AML-193 (cell line): Measurements from ENCODE around the gene KNDC1.

ENCODE experiments used
- DNase-seq, 2 experiments: peaks; one replicate each; lab custom pipeline; 2025; lab: John Stamatoyannopoulos, UW

KNDC1 gene

DNA sequence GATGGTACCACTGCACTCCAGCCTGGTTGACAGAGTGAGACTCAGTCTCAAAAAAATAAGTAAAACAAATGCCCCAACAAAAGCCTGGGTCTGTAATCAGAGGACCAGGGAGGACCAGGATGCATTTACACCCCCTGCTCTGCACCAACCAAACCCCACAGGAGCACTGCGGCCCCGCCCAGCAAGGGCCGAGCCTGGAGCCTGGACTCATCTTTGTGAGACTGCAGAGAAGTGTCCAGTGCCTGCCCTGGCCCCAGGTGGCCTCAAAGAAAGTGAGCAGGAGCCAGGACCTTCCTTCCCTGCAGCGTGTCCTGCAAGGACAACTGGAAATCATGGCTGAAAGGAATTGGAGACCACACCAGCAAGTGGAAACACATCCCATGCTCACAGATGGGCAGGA is 31.6 kb downstream of the KNDC1 start:
- DNase-seq = no peak

DNA sequence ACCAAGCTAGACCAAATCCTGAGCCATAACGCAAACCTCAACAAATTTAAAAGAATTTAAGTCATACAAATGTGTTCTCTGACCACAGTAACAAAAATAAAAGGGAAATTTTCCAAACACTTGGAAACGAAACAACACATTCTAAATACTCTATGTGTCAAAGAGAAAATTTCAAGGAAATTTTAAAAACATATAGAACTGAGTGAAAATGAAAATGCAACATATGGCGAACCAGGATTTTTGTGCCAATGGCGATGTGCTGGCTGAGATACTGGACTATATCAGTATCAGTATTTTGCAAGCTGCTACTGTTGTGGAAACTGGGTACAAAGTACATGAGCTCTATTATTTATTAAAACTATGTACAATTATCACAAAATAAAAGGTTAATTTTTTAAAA is 34.1 kb downstream of the KNDC1 start:
- DNase-seq = no peak

DNA sequence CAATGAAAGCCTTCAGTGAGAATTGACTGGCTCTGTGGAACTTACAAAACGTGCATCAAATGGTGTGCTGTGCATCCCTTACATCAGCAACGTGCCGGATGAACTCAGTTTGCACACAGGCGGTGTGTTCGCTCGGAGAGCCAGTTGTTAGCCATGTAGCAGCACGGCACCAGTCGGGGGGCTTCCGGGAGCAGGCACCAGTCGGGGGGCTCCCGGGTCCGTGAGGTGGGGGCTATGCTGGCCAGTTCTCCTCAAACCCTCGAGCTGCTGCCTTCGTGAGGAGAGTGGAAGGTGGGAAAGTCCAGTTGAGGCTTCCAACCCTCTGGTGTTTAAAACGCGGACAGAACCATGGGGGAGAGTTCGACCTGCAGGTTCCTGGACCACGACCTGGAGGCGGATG is 35.1 kb downstream of the KNDC1 start:
- DNase-seq = no peak

DNA sequence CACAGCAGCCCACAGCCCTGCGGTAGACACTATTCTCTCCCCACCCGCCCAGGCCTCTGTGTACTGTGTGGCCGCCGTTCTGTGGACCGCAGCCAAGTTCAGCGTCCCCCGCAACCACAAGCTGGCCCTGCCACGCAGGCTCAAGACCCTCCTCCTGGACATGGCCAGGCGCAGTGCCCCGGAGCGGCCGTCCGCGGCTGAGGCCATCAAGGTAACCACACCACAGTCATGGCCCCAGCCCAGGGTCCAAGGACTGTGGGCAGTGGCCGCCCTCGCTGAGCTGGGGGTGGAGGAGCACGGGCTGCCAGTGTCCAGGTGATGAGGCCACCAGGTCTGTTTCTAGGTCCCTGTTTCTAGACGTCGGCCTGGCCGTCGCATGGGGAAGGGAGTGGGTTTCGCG is 35.6 kb downstream of the KNDC1 start:
- DNase-seq = no peak

DNA sequence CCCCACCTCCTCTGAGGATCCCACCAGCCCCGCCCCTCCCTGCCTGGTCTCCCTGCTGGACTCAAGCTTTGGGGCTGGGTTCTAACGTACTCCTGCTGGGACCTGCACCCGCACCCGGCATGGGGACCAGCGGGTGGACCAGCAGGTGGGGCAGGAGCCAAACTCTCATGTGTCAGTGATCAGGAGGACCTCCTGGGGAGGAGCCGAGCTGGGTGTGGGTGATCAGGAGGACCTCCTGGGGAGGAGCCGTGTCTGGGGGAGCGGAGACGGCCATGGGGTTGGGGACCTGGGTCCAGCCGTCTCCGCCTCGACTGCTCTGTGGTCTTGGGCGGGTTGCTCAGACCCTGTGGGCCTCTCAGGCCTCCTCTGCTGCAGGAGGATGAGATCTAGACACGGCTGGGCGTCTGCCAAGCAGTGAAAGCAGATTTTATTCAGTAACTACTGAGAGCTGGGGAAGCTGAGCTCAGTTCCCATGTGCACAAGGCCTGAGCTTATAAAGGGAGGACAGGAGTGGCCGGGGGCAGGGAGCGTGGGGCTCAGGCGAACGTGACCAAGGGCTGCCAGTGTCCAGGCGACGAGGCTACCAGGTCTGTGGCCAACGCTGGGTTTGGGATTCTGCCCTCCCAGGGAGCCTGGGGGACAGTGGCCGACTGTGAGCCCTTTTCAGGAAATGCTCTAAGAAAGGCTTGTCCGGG is 36.3 kb downstream of the KNDC1 start:
- no peak for DNase-seq

DNA sequence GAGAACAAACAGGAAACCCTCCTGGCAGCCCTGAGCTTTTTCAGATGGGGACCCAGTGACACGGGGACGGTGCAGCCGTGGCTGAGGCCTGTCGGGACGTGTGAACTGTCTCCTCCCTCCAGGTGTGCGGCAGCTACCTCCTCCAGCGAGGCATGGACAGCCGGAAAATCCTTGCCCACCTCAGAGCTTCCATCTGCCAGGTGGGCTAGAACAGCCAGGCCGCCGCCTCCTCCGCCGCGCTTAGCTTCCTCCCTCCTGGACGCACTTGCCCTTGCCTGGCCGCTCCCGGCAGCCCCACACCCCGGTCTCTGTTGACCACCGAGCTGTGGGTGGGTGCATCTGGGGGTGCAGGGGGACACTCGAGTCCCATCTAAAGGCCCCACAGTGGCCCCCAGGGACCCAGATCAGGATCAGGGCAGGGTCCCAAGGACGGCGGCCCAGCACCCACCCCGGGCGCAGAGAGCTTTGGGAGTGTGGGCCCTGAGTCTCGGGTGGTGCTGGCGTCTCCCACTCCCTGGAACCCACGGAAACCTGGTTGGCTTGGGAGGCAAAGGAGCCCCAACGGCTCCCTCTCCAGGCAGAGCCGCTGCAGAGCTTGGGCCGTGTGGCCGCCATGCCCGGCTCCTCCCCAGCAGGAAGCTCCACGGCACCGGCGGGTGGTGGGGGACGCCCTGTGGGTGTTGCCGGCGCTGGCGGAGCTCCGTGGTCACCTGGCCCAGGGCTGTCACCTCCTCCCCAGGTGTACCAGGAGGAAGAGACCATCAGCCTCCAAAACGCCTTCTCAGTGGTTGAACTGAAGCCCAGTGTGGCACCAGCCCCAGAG is 37.1 kb downstream of the KNDC1 start:
- DNase-seq = no peak

DNA sequence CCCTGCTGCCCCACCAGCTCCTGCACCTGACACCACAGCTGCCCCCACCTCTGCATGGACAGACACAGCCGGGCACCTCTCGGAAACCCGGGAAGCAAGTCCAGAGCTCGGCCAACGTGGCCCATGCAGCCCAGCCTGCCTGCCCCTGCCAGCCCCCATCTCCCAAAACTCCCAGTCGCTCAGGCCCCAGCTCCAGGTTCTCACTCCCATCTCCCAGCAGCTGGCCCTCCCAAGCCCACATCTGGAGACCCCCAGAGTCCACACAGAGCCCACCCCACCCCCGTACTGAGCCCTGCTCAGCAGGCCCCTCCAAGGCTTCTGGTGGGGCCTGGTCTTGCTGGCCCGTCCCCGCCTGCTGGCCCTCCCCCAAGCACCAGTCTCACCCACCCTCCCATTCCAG is 37.8 kb downstream of the KNDC1 start:
- DNase-seq = no peak

DNA sequence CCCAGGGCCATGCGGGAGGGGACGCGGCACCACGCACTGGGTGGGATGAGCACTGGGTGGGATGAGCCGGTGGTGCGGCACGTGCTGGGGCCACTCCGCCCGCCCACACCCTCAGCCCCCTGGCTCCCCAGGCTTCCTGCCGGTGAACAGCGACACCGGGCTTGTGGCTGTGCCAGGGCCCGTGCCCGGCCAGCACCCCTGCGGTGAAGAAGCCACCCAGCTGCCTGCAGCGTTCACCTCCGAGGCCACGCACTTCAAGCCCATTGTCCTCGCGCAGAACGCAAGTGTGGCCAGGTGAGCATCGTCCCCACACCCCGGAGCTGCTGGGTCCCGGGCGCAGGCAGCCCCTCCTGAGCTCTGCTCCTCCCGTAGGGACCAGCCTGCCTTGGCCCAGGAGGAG is 38.2 kb downstream of the KNDC1 start:
- no peak for DNase-seq

DNA sequence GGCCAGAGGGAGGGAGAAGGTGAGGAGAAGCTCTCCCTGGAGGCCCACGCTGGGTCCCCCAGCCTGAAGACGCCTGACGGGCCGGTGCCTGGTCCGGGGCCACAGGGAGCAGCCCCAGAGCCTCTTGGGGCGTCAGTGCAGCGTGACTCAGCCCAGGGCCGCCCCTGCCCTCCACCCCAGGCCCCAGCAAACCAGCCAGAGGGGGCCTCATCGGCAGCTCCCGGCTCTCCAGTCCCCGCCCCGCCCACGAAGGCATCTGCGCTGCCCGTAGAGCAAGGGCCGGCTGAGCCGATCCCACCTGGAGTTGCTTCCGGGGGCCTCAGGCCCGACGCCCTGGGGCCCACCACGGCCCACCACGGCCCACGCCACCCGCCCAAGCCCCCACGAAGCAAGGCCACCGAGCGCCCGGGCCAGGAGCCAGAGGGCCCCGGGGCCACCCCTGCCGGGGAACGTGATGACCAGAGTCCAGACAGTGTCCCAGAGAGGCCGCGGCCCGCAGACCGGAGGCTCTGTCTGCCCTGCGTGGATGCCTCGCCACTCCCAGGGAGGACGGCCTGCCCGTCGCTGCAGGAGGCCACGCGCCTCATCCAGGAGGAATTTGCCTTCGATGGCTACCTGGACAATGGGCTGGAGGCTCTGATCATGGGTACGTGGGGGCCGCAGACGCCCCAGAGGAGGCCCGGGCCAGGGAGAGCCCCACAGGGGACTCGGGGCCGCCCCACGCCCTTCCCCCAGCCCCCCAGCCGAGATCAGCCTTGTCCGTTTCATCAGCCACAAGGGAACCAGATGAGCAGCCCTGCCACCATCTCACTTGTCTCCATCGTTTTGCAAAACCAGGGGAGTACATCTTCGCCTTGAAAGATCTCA is 38.8 kb downstream of the KNDC1 start:
- no peak for DNase-seq

DNA sequence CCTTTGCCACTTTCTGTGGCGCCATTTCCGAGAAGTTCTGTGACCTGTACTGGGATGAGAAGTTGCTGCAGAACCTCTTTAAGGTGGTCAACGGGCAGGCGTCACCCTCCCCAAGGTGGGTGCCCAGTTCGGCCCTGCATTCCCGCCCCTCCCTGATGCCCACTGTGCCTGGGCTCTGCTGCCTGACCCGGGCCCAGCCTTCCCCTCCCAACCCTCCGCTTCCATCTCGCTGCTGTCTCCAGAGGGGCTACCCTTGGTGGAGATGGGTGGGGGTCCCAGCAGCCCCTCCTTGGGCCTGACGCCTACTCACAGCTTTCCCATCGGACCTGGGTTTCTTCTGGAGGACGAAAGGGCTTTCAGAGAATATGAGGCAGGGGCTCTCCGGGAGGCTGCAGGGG is 39.5 kb downstream of the KNDC1 start:
- DNase-seq = no peak

DNA sequence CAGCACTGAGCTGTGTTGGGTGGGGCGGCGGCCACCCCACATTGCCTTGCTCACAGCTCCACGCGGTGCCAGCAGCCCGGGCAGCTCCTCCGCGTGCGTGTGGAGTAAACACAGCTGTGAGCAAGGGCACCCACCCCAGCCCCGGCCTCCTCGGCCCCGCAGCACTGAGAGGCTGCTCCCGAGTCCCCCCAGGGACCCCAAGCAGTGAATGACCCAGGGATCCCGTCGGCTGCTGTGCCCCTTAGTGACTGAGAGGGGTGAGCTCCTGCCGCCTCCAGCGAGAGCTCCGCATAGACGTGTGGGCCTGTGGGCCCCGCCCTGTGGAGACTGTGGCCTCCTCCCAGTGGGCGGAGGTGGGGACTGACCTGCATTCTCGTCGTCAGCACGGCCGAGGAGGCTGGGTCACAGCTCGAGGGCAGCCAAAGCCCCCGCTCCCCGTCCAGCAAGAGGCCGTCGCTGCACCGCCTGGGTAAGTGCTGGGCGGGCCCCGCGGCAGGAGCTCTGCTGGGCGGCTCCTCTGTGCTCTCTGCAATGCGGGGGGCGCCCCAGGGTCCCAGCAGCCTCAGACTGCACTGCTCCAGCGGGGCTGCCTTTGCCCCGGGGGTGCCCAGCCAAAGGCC is 40.1 kb downstream of the KNDC1 start:
- no peak for DNase-seq

DNA sequence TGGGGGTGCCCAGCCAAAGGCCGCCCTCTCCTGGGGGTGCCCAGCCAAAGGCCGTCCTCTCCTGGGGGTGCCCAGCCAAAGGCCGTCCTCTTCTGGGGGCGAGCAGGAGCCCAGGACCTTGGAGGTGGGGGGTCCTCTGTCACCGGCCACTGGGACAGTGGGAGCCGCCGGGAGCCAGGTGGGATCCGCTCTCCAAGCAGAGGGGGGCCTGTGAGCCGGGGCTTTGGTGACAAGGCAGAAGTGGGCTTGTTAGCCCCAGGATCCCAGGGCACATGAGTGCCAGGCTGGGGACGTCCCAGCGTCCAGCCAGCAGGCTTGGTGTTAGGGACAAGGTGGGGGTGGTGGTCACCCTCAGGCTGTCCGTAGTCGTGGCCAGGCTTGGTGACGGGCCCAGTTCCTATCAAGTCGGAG is 40.6 kb downstream of the KNDC1 start:
- no peak for DNase-seq

DNA sequence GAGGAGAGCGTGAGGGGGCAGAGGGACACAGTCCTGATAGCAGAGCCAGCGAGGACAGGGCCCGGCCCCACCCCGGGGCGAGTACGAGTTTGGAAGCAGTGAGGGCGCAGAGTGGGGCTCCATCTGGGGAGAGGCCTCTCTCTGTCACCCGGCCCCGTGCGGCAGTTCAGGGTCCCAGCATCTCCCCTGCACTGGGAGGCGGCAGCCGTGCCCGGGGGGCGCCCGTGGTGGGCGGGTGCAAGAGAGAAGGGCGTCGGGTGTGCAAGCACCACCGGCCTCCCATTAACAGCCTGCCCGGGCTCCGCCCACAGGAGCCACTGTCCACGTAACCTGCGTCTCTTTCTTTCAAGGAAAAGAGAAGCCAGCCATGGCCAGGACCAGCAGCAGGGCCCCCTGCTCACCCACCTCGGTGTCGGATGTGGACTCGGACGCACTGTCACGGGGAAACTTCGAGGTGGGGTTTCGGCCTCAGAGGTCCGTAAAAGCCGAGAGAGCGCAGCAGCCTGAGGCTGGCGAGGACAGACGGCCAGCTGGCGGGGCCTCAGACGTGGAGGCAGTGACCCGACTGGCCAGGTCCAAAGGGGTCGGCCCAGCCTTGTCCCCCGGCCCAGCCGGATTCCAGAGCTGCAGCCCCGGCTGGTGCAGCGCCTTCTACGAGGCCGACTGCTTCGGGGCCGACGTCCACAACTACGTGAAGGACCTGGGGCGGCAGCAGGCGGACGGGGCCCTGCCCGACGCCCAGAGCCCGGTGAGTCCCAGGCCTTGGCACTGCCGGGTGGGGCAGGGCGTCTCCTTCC is 41.3 kb downstream of the KNDC1 start:
- no peak for DNase-seq

DNA sequence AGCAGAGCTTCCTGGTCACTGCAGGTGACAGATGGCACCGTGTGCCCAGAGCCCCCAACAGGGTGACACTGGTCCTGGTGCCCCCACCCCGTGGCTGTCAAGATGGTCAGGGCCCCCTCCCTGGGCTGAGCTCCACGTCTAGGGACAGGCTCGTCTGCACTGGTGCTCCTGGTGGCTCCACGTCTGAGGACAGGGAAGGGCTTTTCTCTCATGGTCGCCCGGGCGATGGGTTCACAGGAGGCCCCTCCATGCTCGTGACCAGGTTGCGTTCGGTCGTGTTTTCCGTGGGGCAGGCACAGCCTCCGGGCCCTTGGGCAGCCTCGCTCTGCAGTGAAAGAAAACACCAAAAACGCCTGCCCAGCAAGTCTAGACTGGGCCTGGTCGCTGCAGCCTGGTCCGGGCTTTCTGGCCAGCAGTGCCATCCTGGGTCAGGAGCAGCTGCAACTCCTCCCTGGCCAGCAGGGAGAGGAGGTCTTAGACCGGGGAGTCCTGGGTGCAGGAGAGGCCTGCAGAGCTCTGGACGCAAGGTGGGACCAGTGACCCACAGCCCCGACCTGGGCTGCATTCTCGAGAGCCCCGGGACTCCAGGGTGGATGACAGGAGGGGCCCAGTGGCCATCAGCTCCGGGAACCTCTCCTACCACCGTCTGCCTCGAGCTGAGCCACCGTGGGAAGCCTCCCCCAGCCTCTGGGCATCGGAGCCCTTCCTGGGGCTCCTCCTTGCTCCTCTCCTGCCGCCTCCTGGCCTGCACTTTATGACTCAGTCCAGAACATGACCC is 42.1 kb downstream of the KNDC1 start:
- DNase-seq = no peak

DNA sequence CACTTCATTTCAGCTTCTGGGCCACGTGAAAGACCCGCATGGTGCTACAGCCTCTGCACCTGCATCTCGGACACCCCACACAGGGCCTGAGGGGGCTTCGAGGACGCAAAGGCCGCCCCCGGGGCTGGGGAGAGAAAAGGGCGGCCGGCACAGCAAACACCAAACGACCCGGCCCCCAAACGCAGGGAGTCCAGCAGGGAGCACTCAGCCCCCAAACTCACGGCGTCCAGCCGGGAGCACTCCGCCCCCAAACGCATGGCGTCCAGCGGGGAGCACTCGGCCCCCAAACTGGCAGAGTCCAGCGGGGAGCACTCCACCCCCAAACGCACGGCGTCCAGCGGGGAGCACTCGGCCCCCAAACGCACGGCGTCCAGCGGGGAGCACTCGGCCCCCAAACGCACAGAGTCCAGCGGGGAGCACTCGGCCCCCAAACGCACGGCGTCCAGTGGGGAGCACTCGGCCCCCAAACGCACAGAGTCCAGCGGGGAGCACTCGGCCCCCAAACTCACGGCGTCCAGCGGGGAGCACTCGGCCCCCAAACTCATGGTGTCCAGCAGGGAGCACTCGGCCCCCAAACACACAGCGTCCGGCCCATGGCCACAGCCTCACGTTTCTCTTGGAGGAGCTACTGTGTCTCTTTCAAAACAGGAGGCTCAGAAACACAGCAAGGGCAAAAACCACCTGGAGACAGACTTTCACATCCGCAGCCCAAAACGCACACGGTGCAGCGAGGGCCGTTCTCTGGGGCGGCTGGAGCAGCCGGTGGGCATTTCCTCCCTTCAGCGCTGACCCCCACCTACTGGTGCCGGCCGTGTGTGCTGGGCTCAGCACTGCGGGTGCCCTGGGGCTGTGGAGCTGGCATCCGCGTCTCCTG is 43.0 kb downstream of the KNDC1 start:
- DNase-seq = no peak

DNA sequence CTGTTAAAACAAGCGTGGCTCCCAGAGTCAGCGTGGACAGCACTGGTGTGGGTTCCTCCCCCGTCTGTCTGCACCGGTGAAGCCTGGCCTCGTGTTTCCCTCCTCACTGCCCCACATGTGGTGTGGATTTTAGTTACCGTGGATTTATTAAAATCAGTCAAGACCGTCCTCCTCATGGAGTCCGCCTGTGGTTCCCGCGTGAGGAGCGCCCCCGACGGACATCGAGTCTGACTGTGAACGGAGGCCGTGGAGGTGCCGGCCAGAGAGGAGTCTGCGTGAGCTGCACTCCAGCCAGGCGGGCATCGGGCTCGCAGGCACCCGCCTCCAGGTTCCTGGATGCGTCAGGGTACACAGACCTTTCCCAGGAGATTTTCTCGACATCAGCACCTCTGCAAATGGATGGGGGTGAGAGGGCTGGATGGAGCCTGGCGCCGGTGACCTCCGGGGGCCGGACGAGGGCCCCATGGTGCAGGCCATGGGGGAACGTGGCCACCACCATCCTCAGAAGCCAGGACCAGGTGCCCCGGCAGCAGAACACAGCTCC is 43.7 kb downstream of the KNDC1 start:
- no peak for DNase-seq

DNA sequence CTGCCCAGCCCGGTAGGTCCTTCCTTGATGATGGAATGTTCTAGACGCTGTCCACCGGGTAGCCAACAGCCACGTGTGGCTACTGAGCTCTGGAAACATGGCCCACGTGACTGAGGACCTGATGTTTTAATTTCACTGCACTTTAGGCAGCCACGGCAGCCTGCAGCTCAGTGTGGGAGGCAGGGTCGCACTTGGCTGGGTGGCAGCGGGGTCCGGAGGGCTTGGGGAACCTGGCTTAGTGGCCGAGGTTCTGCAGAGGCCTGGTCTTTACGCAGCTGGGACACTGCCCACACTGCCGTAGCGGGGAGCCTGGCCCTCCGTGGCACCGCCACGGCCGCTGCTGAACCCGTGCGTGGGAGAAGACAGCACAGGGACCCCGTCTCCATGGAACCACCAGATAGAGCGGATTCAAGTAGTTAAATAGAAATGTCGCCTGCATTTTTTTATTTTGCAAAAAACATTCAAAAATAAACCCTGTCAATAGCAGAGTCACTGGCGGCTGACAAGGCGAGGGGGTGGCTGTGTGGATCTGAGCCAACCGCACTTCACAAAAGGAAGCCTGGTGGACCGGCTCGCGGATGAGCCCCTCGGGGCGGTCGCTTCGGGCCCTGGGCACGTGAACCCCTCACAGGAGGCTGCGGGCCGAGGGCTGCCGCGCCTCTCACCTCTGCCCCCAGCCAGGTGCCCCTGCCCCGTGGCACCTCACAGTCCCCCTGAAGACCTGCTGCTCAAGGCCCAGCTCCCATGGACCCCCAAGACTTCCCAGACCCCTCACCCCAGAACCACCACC is 44.4 kb downstream of the KNDC1 start:
- no peak for DNase-seq

DNA sequence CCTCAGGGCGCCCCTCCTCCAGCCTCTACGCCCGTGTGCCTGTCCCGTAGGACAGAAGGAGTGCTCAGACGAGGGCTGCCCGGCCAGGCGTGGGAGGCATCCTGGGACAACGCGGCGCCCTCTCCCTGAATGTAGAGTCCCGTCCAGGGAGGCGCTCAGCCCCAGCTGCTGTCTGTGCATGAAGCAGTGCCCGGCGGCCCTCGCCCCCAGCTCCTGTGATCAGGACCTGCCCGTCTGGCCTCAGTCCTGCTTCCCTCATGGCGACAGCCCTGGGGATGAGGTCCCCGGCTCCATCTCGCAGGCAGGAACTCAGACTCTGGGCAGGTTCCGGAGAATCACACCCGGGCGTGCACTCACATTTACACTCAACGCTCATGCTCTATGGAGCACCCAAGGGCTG is 45.1 kb downstream of the KNDC1 start:
- no peak for DNase-seq
